Measurements from ENCODE around the gene ASB2. TPM values are rescaled to one million over a fixed set of nuclear protein-coding genes. Genes with fewer than 3 reads are reported as not detected.

The ASB2 gene
- total and polyA plus RNA-seq, 2 of the 4 experiments (the other 2 are of a cell fraction) = 0.54 to 0.77 TPM

DNA sequence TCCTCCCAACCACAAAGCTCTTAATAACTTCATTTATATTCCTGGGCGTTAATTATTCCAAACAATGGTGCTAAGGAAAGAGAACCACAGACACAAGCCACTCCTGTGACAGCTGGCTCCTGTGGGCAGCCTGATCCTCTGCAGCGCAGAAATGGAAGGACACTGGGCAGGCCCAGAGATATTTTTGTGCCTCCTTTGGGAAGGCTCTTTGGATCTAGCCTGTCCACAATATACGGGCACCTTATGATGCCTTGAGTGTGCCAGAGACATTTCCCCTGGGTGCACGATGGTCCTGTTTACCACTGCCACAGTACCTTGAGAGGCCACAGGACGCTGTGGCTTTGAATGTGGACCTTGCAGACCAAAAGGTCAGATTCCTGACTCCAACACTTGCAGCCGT is 2.1 kb downstream of the ASB2 start:
- Histone ChIP-seq H2AFZ (replicated peaks; ENCODE audit: low read length, poor library complexity) (no peak overlapping the region), H3K27ac (ENCODE audit: insufficient read depth, low read length) (no peak overlapping the region), H3K27me3 (ENCODE audit: control insufficient read depth, insufficient read depth, low read length) (peaks cover 2% of the 10 kb centered on the region; the same call in 1 of the 2 replicates), H3K36me3 (ENCODE audit: control insufficient read depth, insufficient read depth, low read length) (no peaks in the 10 kb centered on the region), H2BK20ac (ENCODE audit: low read depth, low read length) (no peak overlapping the region), H3K18ac (ENCODE audit: low read depth, low read length) (no peak overlapping the region), H4K20me1 (ENCODE audit: insufficient read depth, low read length) (no peaks in the 10 kb centered on the region), H3K9me3 (ENCODE audit: control insufficient read depth, insufficient read depth, low read length) (peaks cover 2% of the 10 kb centered on the region; the same call in 1 of the 2 replicates), H2BK15ac (ENCODE audit: low read depth, low read length) (no peak overlapping the region), H3K4me3 (ENCODE audit: insufficient read depth, low read depth, low read length) (no peak overlapping the region), H3K79me1 (ENCODE audit: low read depth in 1 of 2, low read length in 2 of 2) (no peaks in the 10 kb centered on the region), H2BK120ac (ENCODE audit: low read depth, low read length) (no peak overlapping the region), H3K9ac (ENCODE audit: low read depth, low read length) (no peak overlapping the region), H3K23ac (ENCODE audit: low read depth, low read length) (no peak overlapping the region), H2BK5ac (ENCODE audit: low read depth, low read length, poor library complexity, severe bottlenecking) (no peak overlapping the region), H2AK5ac (ENCODE audit: low read depth, low read length) (no peak overlapping the region), H3K4me1 (ENCODE audit: control insufficient read depth, insufficient read depth, low read length) (peaks cover 7% of the 10 kb centered on the region), H2AK9ac (replicated peaks; ENCODE audit: low read depth, low read length, poor library complexity) (no peak overlapping the region), H3K4ac (ENCODE audit: low read depth, low read length) (no peak overlapping the region), H3K4me2 (ENCODE audit: low read depth, low read length) (no peak overlapping the region), H3K14ac (replicated peaks; ENCODE audit: low read depth, low read length) (no peak overlapping the region), H3K56ac (ENCODE audit: extremely low read depth, insufficient read depth, low read length) (no peak overlapping the region), H4K91ac (ENCODE audit: insufficient read depth, low read depth, low read length) (no peak overlapping the region), H4K8ac (ENCODE audit: low read depth in 2 of 2, low read length in 2 of 2) (no peak overlapping the region), H3K9me1 (ENCODE audit: insufficient read depth, low read length) (peaks cover 7% of the 10 kb centered on the region; the same call in 1 of the 2 replicates), H4K5ac (ENCODE audit: low read depth, low read length) (no peak overlapping the region)
- TF ChIP-seq, protein P1, sequence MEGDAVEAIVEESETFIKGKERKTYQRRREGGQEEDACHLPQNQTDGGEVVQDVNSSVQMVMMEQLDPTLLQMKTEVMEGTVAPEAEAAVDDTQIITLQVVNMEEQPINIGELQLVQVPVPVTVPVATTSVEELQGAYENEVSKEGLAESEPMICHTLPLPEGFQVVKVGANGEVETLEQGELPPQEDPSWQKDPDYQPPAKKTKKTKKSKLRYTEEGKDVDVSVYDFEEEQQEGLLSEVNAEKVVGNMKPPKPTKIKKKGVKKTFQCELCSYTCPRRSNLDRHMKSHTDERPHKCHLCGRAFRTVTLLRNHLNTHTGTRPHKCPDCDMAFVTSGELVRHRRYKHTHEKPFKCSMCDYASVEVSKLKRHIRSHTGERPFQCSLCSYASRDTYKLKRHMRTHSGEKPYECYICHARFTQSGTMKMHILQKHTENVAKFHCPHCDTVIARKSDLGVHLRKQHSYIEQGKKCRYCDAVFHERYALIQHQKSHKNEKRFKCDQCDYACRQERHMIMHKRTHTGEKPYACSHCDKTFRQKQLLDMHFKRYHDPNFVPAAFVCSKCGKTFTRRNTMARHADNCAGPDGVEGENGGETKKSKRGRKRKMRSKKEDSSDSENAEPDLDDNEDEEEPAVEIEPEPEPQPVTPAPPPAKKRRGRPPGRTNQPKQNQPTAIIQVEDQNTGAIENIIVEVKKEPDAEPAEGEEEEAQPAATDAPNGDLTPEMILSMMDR (conservative IDR thresholded peaks at IDR 0.05; ENCODE audit: low read depth, low read length) = no peak
- no peak for TF ChIP-seq MAFK (IDR thresholded peaks at IDR 0.05; ENCODE audit: low read depth, low read length)
- TF ChIP-seq NFE2L2 (IDR thresholded peaks at IDR 0.05; ENCODE audit: low read depth, low read length) = no peak
- BruUV-seq (replicated peaks) = no TSS peak
- ChIA-PET POLR2A (ENCODE audit: unreplicated experiment) (no interaction called here), CTCF (interaction anchor here (0.7 kb wide), 1 partner anchor 9 kb away, joined by 4 read pairs; no protein-coding TSS in a partner anchor)
- in situ Hi-C loops (cut with MboI; ENCODE audit: low sequenced_read_pairs) = no loop called here
- dilution Hi-C loops (cut with HindIII; ENCODE audit: low sequenced_read_pairs, unreplicated experiment) = no loop called here
- ATAC-seq (ENCODE audit: low read depth) (no peak), DNase-seq (no peak)
- 91% methylated on average over 3 of the region's 6 CpGs; no CpG with 5 or more reads in 1 of the 2 experiments for WGBS, 2 experiments (ENCODE audit: extremely low coverage in 2 of 2, insufficient read length in 1 of 2)
- intact Hi-C loops (cut with micrococcal nuclease) = no loop called here

All from IMR-90 (cell line).